Dedifferentiated amniotic fluid mesenchymal stem cell (primary cell): ENCODE results near the gene TACC2.

Experiments
- DNase-seq: peaks from one replicate; pipeline ENCODE4 v3.0.0-alpha.2; 2016; ENCODE audit errors: extremely low spot score

The TACC2 gene

GRCh38 chr10:122229666-122230065 is 240.7 kb downstream of the TACC2 start:
- DNase-seq, result no peak

GRCh38 chr10:122230222-122230621 is 241.3 kb downstream of the TACC2 start:
- DNase-seq, result no peak

GRCh38 chr10:122232769-122233168 is 243.8 kb downstream of the TACC2 start:
- peak; percentile 82 for DNase-seq

- no peak for DNase-seq
Observed at GRCh38 chr10:122233857-122234348, 244.9 kb downstream of the TACC2 start.

- DNase-seq, result no peak
Observed at GRCh38 chr10:122234416-122234815, 245.5 kb downstream of the TACC2 start.

- no peak for DNase-seq
Observed at GRCh38 chr10:122236690-122237306, 247.8 kb downstream of the TACC2 start.

- DNase-seq, result no peak
Observed at GRCh38 chr10:122237331-122237990, 248.5 kb downstream of the TACC2 start.

- DNase-seq, result no peak
Observed at GRCh38 chr10:122239578-122240257, 250.8 kb downstream of the TACC2 start.

- no peak for DNase-seq
Observed at GRCh38 chr10:122240401-122240800, 251.4 kb downstream of the TACC2 start.

- DNase-seq, result no peak
Observed at GRCh38 chr10:122241836-122242235, 252.9 kb downstream of the TACC2 start.

GRCh38 chr10:122243550-122243949 is 254.6 kb downstream of the TACC2 start:
- DNase-seq, result no peak

- no peak for DNase-seq
Observed at GRCh38 chr10:122244001-122244975, 255.3 kb downstream of the TACC2 start.

- DNase-seq, result no peak
Observed at GRCh38 chr10:122245136-122245535, 256.2 kb downstream of the TACC2 start.

- no peak for DNase-seq
Observed at GRCh38 chr10:122245897-122246296, 256.9 kb downstream of the TACC2 start.

- no peak for DNase-seq
Observed at GRCh38 chr10:122246830-122247520, 258.0 kb downstream of the TACC2 start.

GRCh38 chr10:122248356-122249302 is 259.7 kb downstream of the TACC2 start:
- no peak for DNase-seq

GRCh38 chr10:122249303-122249850 is 260.4 kb downstream of the TACC2 start:
- DNase-seq, result no peak

- DNase-seq, result no peak
Observed at GRCh38 chr10:122249991-122250750, 261.2 kb downstream of the TACC2 start.
